GM23338 (cell line): ENCODE measurements around the gene CRYGD. TPM values are rescaled to one million over a fixed set of nuclear protein-coding genes. Genes with fewer than 3 reads are reported as not detected.

Experiments
- ATAC-seq: fragments of 200-7000 bp; cut with Tn5 transposase; 3 replicates; pipeline ENCODE4 v1.9.1; 2020
- DNase-seq: peaks from one replicate; pipeline ENCODE4 v3.0.0-alpha.2; 2015; ENCODE audit warnings: low spot score
- H2AFZ ChIP-seq: fragments of 200-600 bp; sonication (generic); 2 replicates; pipeline ENCODE4 v1.8.0; 2016; ENCODE audit warnings: antibody characterized with exemption, mild to moderate bottlenecking, moderate library complexity
- H3F3A ChIP-seq: fragments of 200-600 bp; sonication (generic); replicated peaks from 2 replicates; pipeline ENCODE4 v1.8.0; 2017; ENCODE audit warnings: antibody characterized with exemption, mixed run types, low read depth
- H3K27ac ChIP-seq: fragments of 200-600 bp; sonication (generic); 2 replicates; pipeline ENCODE4 v1.6.1; 2016; ENCODE audit warnings: low read depth
- H3K27me3 ChIP-seq: fragments of 200-600 bp; sonication (generic); 2 replicates; pipeline ENCODE4 v1.8.0; 2016; ENCODE audit warnings: mild to moderate bottlenecking, mixed run types, moderate library complexity; ENCODE audit not compliant: insufficient read depth
- H3K36me3 ChIP-seq: fragments of 200-600 bp; sonication (generic); 2 replicates; pipeline ENCODE4 v1.8.0; 2016; ENCODE audit warnings: mild to moderate bottlenecking; ENCODE audit not compliant: insufficient read depth
- H3K4me1 ChIP-seq: fragments of 200-600 bp; sonication (generic); 2 replicates; pipeline ENCODE4 v1.8.0; 2016; ENCODE audit warnings: mild to moderate bottlenecking, moderate library complexity; ENCODE audit not compliant: insufficient read depth
- H3K4me2 ChIP-seq: fragments of 200-600 bp; sonication (generic); 2 replicates; pipeline ENCODE4 v1.7.1; 2017; ENCODE audit warnings: mixed run types
- H3K4me3 ChIP-seq: fragments of 200-600 bp; sonication (generic); 2 replicates; pipeline ENCODE4 v1.6.1; 2016; ENCODE audit warnings: mixed run types
- H3K79me2 ChIP-seq: fragments of 200-600 bp; sonication (generic); replicated peaks from 2 replicates; pipeline ENCODE4 v1.8.0; 2017; ENCODE audit warnings: mild to moderate bottlenecking; ENCODE audit not compliant: insufficient read depth
- H3K9me2 ChIP-seq: fragments of 200-600 bp; sonication (generic); 2 replicates; pipeline ENCODE4 v1.8.0; 2017; ENCODE audit not compliant: insufficient read depth
- H4K20me1 ChIP-seq: fragments of 200-600 bp; sonication (generic); replicated peaks from 2 replicates; pipeline ENCODE4 v1.8.0; 2017; ENCODE audit warnings: mild to moderate bottlenecking; ENCODE audit not compliant: insufficient read depth
- H3K27ac Mint-ChIP-seq: 2 replicates; pipeline ENCODE4 v1.8.0; 2020; ENCODE audit warnings: inconsistent platforms, mild to moderate bottlenecking, moderate library complexity, mixed read lengths
- H3K27me3 Mint-ChIP-seq: 3 replicates; pipeline ENCODE4 v1.8.0; 2022; ENCODE audit warnings: low read depth, mild to moderate bottlenecking, moderate library complexity, mixed read lengths, inconsistent platforms; ENCODE audit not compliant: insufficient read depth, poor library complexity
- H3K36me3 Mint-ChIP-seq: 3 replicates; pipeline ENCODE4 v1.8.0; 2021; ENCODE audit warnings: low read depth, mild to moderate bottlenecking, inconsistent platforms, moderate library complexity, mixed read lengths
- H3K4me1 Mint-ChIP-seq: 3 replicates; pipeline ENCODE4 v1.8.0; 2020; ENCODE audit warnings: mild to moderate bottlenecking, inconsistent platforms, mixed read lengths
- H3K4me3 Mint-ChIP-seq: 3 replicates; pipeline ENCODE4 v1.8.0; 2021; ENCODE audit warnings: moderate library complexity, mild to moderate bottlenecking, inconsistent platforms, mixed read lengths
- H3K9me3 Mint-ChIP-seq: 3 replicates; pipeline ENCODE4 v1.8.0; 2020; ENCODE audit warnings: moderate library complexity, mild to moderate bottlenecking, inconsistent platforms, mixed read lengths
- CREB1 ChIP-seq: fragments of 250-450 bp; sonication (Bioruptor Pico); IDR thresholded peaks from 2 replicates; pipeline ENCODE4 v1.5.0; 2020; ENCODE audit warnings: low read depth, mild to moderate bottlenecking, moderate library complexity
- EZH2 ChIP-seq: fragments of 200-600 bp; sonication (generic); IDR thresholded peaks from one replicate; pipeline ENCODE4 v1.8.0; 2017; ENCODE audit warnings: antibody characterized with exemption, mild to moderate bottlenecking, low read depth; ENCODE audit not compliant: unreplicated experiment
- EZH2phosphoT487 ChIP-seq: fragments of 200-600 bp; sonication (generic); IDR thresholded peaks from one replicate; pipeline ENCODE4 v1.8.1; 2018; ENCODE audit warnings: antibody characterized with exemption; ENCODE audit not compliant: unreplicated experiment
- JUNB ChIP-seq: IDR thresholded peaks from one replicate; pipeline ENCODE4 v1.6.1; 2016; ENCODE audit warnings: antibody characterized with exemption; ENCODE audit not compliant: unreplicated experiment
- NANOG ChIP-seq: IDR thresholded peaks from 2 replicates; pipeline ENCODE4 v1.6.1; 2016; ENCODE audit warnings: antibody characterized with exemption, borderline replicate concordance
- POLR2AphosphoS5 ChIP-seq: IDR thresholded peaks from 2 replicates; pipeline ENCODE4 v1.6.1; 2016; ENCODE audit warnings: antibody characterized with exemption, low read depth
- STAT1 ChIP-seq: IDR thresholded peaks from one replicate; pipeline ENCODE4 v1.6.1; 2016; ENCODE audit warnings: antibody characterized with exemption; ENCODE audit not compliant: unreplicated experiment
- ZNF114 ChIP-seq: fragments of 250-450 bp; sonication (Bioruptor Pico); IDR thresholded peaks from 2 replicates; pipeline ENCODE4 v1.5.0; 2020; ENCODE audit warnings: mild to moderate bottlenecking, moderate library complexity
- ZNF331 ChIP-seq: fragments of 250-450 bp; sonication (Bioruptor Pico); IDR thresholded peaks from 2 replicates; pipeline ENCODE4 v1.5.0; 2020; ENCODE audit warnings: low read depth, mild to moderate bottlenecking, moderate library complexity
- polyA plus RNA-seq: library from polyadenylated mRNA; unstranded; fragments of >200 nt; fragmentation: Nextera tagmentation; extraction: Ambion mirVana; gene quantifications from 2 replicates; pipeline ENCODE4 v1.2.1, GENCODE V29; 2016
- total RNA-seq: library from RNA; depleted of rRNA; stranded (reverse); fragments of >200 nt; shearing (Covaris generic); gene quantifications from 2 replicates; pipeline ENCODE4 v1.2.3, GENCODE V29; 2014
- TF ChIP-seq, protein P1 (sequence below): IDR thresholded peaks from one replicate; pipeline ENCODE4 v1.6.1; 2018; ENCODE audit warnings: antibody characterized with exemption; ENCODE audit not compliant: unreplicated experiment
- TF ChIP-seq, protein P2 (sequence below), 2 experiments: fragments of 200-600 bp in 1 of 2; sonication (generic) in 1 of 2; conservative IDR thresholded peaks; 2 replicates each; pipeline versions ENCODE4 v1.5.1 to v1.6.1; 2016 to 2017; ENCODE audit warnings: antibody characterized with exemption in 2 of 2, low read depth in 2 of 2, mild to moderate bottlenecking in 2 of 2, moderate library complexity in 1 of 2
- TF ChIP-seq, protein P3 (sequence below): IDR thresholded peaks from 2 replicates; pipeline ENCODE4 v1.6.1; 2016; ENCODE audit warnings: antibody characterized with exemption

Gene CRYGD
- total and polyA plus RNA-seq, 2 experiments from 2014 or later = 3.4 to 23.9 TPM

DNA sequence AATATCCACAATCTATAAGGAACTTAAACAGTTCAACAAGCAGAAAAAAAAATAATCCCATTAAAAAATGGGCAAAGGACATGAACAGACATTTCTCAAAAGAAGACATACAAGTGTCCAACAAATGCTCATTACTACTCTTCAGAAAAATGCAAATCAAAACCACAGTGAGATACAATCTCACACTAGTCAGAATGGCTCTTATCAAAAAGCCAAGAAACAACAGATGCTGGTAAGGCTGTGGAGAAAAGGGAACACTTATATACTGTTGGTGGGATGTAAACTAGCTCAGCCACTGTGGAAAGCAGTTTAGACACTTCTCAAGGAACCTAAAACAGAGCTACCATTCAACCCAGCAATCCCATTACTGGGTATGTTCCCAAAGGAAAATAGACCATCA is 28.8 kb upstream of the CRYGD start (continued):
- no peak for TF ChIP-seq EZH2
- TF ChIP-seq POLR2AphosphoS5 = no peak
- no peak for TF ChIP-seq ZNF331 (CRISPR knock-in tag)
- no peak for TF ChIP-seq NANOG
- TF ChIP-seq, protein P1, sequence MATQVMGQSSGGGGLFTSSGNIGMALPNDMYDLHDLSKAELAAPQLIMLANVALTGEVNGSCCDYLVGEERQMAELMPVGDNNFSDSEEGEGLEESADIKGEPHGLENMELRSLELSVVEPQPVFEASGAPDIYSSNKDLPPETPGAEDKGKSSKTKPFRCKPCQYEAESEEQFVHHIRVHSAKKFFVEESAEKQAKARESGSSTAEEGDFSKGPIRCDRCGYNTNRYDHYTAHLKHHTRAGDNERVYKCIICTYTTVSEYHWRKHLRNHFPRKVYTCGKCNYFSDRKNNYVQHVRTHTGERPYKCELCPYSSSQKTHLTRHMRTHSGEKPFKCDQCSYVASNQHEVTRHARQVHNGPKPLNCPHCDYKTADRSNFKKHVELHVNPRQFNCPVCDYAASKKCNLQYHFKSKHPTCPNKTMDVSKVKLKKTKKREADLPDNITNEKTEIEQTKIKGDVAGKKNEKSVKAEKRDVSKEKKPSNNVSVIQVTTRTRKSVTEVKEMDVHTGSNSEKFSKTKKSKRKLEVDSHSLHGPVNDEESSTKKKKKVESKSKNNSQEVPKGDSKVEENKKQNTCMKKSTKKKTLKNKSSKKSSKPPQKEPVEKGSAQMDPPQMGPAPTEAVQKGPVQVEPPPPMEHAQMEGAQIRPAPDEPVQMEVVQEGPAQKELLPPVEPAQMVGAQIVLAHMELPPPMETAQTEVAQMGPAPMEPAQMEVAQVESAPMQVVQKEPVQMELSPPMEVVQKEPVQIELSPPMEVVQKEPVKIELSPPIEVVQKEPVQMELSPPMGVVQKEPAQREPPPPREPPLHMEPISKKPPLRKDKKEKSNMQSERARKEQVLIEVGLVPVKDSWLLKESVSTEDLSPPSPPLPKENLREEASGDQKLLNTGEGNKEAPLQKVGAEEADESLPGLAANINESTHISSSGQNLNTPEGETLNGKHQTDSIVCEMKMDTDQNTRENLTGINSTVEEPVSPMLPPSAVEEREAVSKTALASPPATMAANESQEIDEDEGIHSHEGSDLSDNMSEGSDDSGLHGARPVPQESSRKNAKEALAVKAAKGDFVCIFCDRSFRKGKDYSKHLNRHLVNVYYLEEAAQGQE = no peak
- no peak for TF ChIP-seq STAT1

DNA sequence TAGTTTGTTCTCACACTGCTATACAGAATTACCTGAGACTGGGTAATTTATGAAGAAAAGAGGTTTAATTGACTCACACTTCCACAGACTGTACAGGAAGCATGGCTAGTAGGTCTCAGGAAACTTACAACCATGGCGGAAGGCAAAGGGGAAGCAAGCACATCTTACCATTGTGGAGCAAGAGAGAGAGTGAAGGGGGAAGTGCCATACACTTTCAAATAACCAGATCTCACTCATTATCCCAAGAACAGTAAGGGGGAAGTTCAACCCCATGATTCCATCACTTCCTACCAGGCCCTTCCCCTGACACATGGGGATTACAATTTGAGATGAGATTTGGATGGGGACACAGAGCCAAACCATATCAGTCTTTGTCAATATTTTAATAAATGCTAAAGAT is 26.6 kb upstream of the CRYGD start:
- H3K36me3 ChIP-seq = peaks cover 7% of the 10 kb centered on the region
- Mint-ChIP-seq H3K36me3 (peaks cover 7% of the 10 kb centered on the region), H3K27ac (no peak overlapping the region), H3K9me3 (peaks cover 12% of the 10 kb centered on the region), H3K27me3 (peaks cover 1% of the 10 kb centered on the region), H3K4me3 (no peak overlapping the region), H3K4me1 (peaks cover 13% of the 10 kb centered on the region)
- DNase-seq (no peak), ATAC-seq (no peak)
- H3K4me3 ChIP-seq = no peak overlapping the region
- H3K27ac ChIP-seq = no peak overlapping the region
- H4K20me1 ChIP-seq = no peaks in the 10 kb centered on the region
- H3K9me2 ChIP-seq = peaks cover 7% of the 10 kb centered on the region; the same call in 1 of the 2 replicates
- no peaks in the 10 kb centered on the region for H3K79me2 ChIP-seq
- TF ChIP-seq EZH2 = no peak
- TF ChIP-seq STAT1 = no peak
- no peak for TF ChIP-seq POLR2AphosphoS5
- TF ChIP-seq JUNB = no peak
- no peak for TF ChIP-seq ZNF114 (CRISPR knock-in tag)
- H3K4me1 ChIP-seq = peaks cover 17% of the 10 kb centered on the region
- H3K27me3 ChIP-seq = no peaks in the 10 kb centered on the region
- no peaks in the 10 kb centered on the region for H3F3A ChIP-seq
- H3K4me2 ChIP-seq = no peak overlapping the region
- H2AFZ ChIP-seq = no peak overlapping the region

DNA sequence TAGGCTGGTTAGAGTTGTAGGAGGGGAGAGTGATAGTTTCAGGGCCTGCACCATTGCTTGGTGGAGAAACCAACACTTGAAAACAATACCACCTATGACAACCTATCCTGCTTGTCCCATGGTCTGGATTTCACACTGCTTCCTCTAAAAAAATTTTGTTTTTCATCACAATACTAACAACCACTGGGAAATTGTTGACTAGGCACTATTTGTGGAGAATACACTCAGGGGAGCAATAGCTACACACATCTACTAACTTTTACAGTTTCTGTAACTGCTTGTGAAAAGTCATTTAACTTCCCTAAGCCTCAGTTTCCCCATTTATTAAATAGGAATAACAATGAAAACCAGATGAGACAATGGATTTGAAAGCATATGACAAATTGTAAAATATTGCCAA is 25.8 kb upstream of the CRYGD start:
- Histone ChIP-seq H3K36me3 (peaks cover 7% of the 10 kb centered on the region), H3K27me3 (no peaks in the 10 kb centered on the region), H3K27ac (no peak overlapping the region), H3K4me1 (peaks cover 19% of the 10 kb centered on the region), H4K20me1 (no peaks in the 10 kb centered on the region), H3K79me2 (no peaks in the 10 kb centered on the region), H3K4me2 (no peak overlapping the region), H3F3A (no peaks in the 10 kb centered on the region), H3K9me2 (peaks cover 7% of the 10 kb centered on the region; the same call in 1 of the 2 replicates), H3K4me3 (no peak overlapping the region), H2AFZ (no peak overlapping the region)
- Mint-ChIP-seq H3K36me3 (peaks cover 7% of the 10 kb centered on the region), H3K9me3 (peaks cover 12% of the 10 kb centered on the region), H3K27ac (no peak overlapping the region), H3K4me1 (peaks cover 13% of the 10 kb centered on the region), H3K27me3 (peaks cover 5% of the 10 kb centered on the region), H3K4me3 (no peak overlapping the region)
- TF ChIP-seq, protein P1 = no peak
- TF ChIP-seq, protein P2, sequence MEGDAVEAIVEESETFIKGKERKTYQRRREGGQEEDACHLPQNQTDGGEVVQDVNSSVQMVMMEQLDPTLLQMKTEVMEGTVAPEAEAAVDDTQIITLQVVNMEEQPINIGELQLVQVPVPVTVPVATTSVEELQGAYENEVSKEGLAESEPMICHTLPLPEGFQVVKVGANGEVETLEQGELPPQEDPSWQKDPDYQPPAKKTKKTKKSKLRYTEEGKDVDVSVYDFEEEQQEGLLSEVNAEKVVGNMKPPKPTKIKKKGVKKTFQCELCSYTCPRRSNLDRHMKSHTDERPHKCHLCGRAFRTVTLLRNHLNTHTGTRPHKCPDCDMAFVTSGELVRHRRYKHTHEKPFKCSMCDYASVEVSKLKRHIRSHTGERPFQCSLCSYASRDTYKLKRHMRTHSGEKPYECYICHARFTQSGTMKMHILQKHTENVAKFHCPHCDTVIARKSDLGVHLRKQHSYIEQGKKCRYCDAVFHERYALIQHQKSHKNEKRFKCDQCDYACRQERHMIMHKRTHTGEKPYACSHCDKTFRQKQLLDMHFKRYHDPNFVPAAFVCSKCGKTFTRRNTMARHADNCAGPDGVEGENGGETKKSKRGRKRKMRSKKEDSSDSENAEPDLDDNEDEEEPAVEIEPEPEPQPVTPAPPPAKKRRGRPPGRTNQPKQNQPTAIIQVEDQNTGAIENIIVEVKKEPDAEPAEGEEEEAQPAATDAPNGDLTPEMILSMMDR (conservative IDR thresholded peaks at IDR 0.05; ENCODE audit: low read depth in 2 of 2) = no peak
- no peak for TF ChIP-seq JUNB
- TF ChIP-seq CREB1 = no peak
- TF ChIP-seq EZH2phosphoT487 = no peak
- TF ChIP-seq ZNF331 (CRISPR knock-in tag) = no peak
- TF ChIP-seq ZNF114 (CRISPR knock-in tag) = no peak
- no peak for TF ChIP-seq NANOG
- no peak for TF ChIP-seq POLR2AphosphoS5
- TF ChIP-seq, protein P3, sequence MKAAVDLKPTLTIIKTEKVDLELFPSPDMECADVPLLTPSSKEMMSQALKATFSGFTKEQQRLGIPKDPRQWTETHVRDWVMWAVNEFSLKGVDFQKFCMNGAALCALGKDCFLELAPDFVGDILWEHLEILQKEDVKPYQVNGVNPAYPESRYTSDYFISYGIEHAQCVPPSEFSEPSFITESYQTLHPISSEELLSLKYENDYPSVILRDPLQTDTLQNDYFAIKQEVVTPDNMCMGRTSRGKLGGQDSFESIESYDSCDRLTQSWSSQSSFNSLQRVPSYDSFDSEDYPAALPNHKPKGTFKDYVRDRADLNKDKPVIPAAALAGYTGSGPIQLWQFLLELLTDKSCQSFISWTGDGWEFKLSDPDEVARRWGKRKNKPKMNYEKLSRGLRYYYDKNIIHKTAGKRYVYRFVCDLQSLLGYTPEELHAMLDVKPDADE = no peak
- ATAC-seq (no peak), DNase-seq (no peak)
